HepG2 (cell line): Measurements from ENCODE around the gene CACNB4. TPM values are rescaled to one million over a fixed set of nuclear protein-coding genes. Genes with fewer than 3 reads are reported as not detected.

Experiments used
- GATAD2A ChIP-seq: IDR thresholded peaks from 2 replicates; pipeline ENCODE4 v1.6.1; 2016
- GTF2F1 ChIP-seq: fragments of 150-350 bp; IDR thresholded peaks from 2 replicates; pipeline ENCODE4 v1.6.1; 2014; ENCODE audit warnings: low read length
- HIC2 ChIP-seq: sonication (generic); formaldehyde crosslinking; IDR thresholded peaks from 2 replicates; pipeline ENCODE4 v1.9.0; 2022; ENCODE audit warnings: low read depth, missing genetic modification reagents
- HMG20A ChIP-seq: IDR thresholded peaks from 2 replicates; pipeline ENCODE4 v1.6.1; 2016; ENCODE audit warnings: borderline replicate concordance
- HMGA1 ChIP-seq: sonication (generic); formaldehyde crosslinking; conservative IDR thresholded peaks from 2 replicates; pipeline ENCODE4 v1.4.0; 2020; ENCODE audit warnings: missing genetic modification reagents
- IKZF1 ChIP-seq: fragments of 450-650 bp; IDR thresholded peaks from 2 replicates; pipeline ENCODE4 v1.7.1; 2016
- JUND ChIP-seq: sonication (generic); formaldehyde crosslinking; IDR thresholded peaks from 2 replicates; pipeline ENCODE4 v1.8.0; 2022; ENCODE audit warnings: mild to moderate bottlenecking, missing genetic modification reagents
- KAT8 ChIP-seq: IDR thresholded peaks from 2 replicates; pipeline ENCODE4 v1.6.1; 2016; ENCODE audit warnings: missing genetic modification reagents, missing compliant biosample characterization
- KMT2A ChIP-seq: sonication (generic); formaldehyde crosslinking; IDR thresholded peaks from 2 replicates; pipeline ENCODE4 v1.4.0; 2020; ENCODE audit warnings: missing genetic modification reagents
- MEIS2 ChIP-seq: sonication (generic); formaldehyde crosslinking; IDR thresholded peaks from 2 replicates; pipeline ENCODE4 v1.9.0; 2021; ENCODE audit warnings: mild to moderate bottlenecking, missing genetic modification reagents
- NR2F2 ChIP-seq: IDR thresholded peaks from 2 replicates; pipeline ENCODE4 v1.6.1; 2012; ENCODE audit warnings: low read depth, inconsistent platforms, borderline replicate concordance
- PAWR ChIP-seq: sonication (generic); formaldehyde crosslinking; IDR thresholded peaks from 2 replicates; pipeline ENCODE4 v1.4.0; 2020; ENCODE audit warnings: missing genetic modification reagents, mild to moderate bottlenecking, borderline replicate concordance
- PCBP2 ChIP-seq: fragments of 200-400 bp; formaldehyde crosslinking; optimal IDR thresholded peaks from 2 replicates; pipeline ENCODE3; 2018; ENCODE audit warnings: low read length, low read depth; ENCODE audit not compliant: poor library complexity, severe bottlenecking
- POLR2A ChIP-seq, 2 experiments: IDR thresholded peaks; 2 replicates each; pipeline ENCODE4 v1.6.1; 2011; ENCODE audit warnings: low read depth in 2 of 2, low read length in 2 of 2, mild to moderate bottlenecking in 1 of 2, moderate library complexity in 1 of 2; ENCODE audit not compliant: insufficient read depth in 1 of 2
- REXO4 ChIP-seq: sonication (generic); formaldehyde crosslinking; IDR thresholded peaks from 2 replicates; pipeline ENCODE4 v1.8.0; 2022; ENCODE audit warnings: missing genetic modification reagents, mild to moderate bottlenecking, borderline replicate concordance
- SALL1 ChIP-seq: sonication (generic); formaldehyde crosslinking; IDR thresholded peaks from 2 replicates; pipeline ENCODE4 v1.8.0; 2022; ENCODE audit warnings: mild to moderate bottlenecking, missing genetic modification reagents
- SAP130 ChIP-seq: IDR thresholded peaks from 2 replicates; pipeline ENCODE4 v1.6.1; 2016; ENCODE audit warnings: low read depth
- SOX5 ChIP-seq: IDR thresholded peaks from 2 replicates; pipeline ENCODE4 v1.6.1; 2016; ENCODE audit warnings: borderline replicate concordance
- STAG1 ChIP-seq: sonication (generic); formaldehyde crosslinking; IDR thresholded peaks from 2 replicates; pipeline ENCODE4 v1.4.0; 2020; ENCODE audit warnings: missing genetic modification reagents
- TARDBP ChIP-seq: sonication (generic); formaldehyde crosslinking; IDR thresholded peaks from 2 replicates; pipeline ENCODE4 v1.8.0; 2022; ENCODE audit warnings: mild to moderate bottlenecking, missing genetic modification reagents
- TBX3 ChIP-seq: fragments of 450-650 bp; IDR thresholded peaks from 2 replicates; pipeline ENCODE4 v1.6.1; 2017; ENCODE audit warnings: antibody characterized with exemption, mild to moderate bottlenecking, inconsistent platforms, borderline replicate concordance
- TOE1 ChIP-seq: sonication (generic); formaldehyde crosslinking; IDR thresholded peaks from 2 replicates; pipeline ENCODE4 v1.4.0; 2020; ENCODE audit warnings: mild to moderate bottlenecking, missing genetic modification reagents
- TOPORS ChIP-seq: sonication (generic); formaldehyde crosslinking; IDR thresholded peaks from 2 replicates; pipeline ENCODE4 v1.8.0; 2023; ENCODE audit warnings: mild to moderate bottlenecking, missing genetic modification reagents
- ZBTB33 ChIP-seq: sonication (generic); formaldehyde crosslinking; IDR thresholded peaks from 2 replicates; pipeline ENCODE4 v1.4.0; 2020; ENCODE audit warnings: missing genetic modification reagents
- ZNF205 ChIP-seq: IDR thresholded peaks from 2 replicates; pipeline ENCODE4 v1.6.1; 2018; ENCODE audit warnings: missing biosample characterization, missing genetic modification reagents
- ZNF343 ChIP-seq: sonication (generic); formaldehyde crosslinking; IDR thresholded peaks from 2 replicates; pipeline ENCODE4 v1.4.0; 2020; ENCODE audit warnings: mild to moderate bottlenecking, missing genetic modification reagents
- ZNF414 ChIP-seq: sonication (generic); formaldehyde crosslinking; IDR thresholded peaks from 2 replicates; pipeline ENCODE4 v1.5.0; 2020; ENCODE audit warnings: missing genetic modification reagents
- ZNF543 ChIP-seq: sonication (generic); formaldehyde crosslinking; IDR thresholded peaks from 2 replicates; pipeline ENCODE4 v1.4.0; 2020; ENCODE audit warnings: mild to moderate bottlenecking, missing genetic modification reagents
- ZNF781 ChIP-seq: sonication (generic); formaldehyde crosslinking; IDR thresholded peaks from 2 replicates; pipeline ENCODE4 v1.5.1; 2020; ENCODE audit warnings: borderline replicate concordance, mild to moderate bottlenecking, missing genetic modification reagents; ENCODE audit errors: not compliant biosample characterization
- ZNF850 ChIP-seq: sonication (generic); formaldehyde crosslinking; conservative IDR thresholded peaks from 2 replicates; pipeline ENCODE4 v1.9.0; 2021; ENCODE audit warnings: mild to moderate bottlenecking, missing genetic modification reagents
- polyA plus RNA-seq, 8 experiments: library from polyadenylated mRNA; depleted of rRNA in 3 of 8; stranded (reverse) in 7 of 8; unstranded in 1 of 8; fragments of >200 nt; fragmentation: Illumina TruSeq in 4 of 8; extraction: Trizol in 4 of 8; gene quantifications; 2 replicates each; pipeline versions ENCODE4 v1.2.1 to v1.2.3, GENCODE V29; 2011 to 2016; ENCODE audit warnings: low read depth in 4 of 8, missing spikeins in 1 of 8, mixed read lengths in 1 of 8; ENCODE audit not compliant: insufficient read depth in 1 of 8
- total RNA-seq, 5 experiments: library from RNA; depleted of rRNA; stranded (reverse); fragments of >200 nt; fragmentation: Illumina TruSeq; extraction: Trizol; gene quantifications; 2 replicates each; pipeline ENCODE4 v1.2.3, GENCODE V29; 2016; ENCODE audit warnings: low read depth in 1 of 5

The CACNB4 gene
- total and polyA plus RNA-seq, 2 of the 13 experiments (the other 11 are each of a cell fraction or from before 2014, with no cell fraction given) = 5.1 to 14.3 TPM

- no peak for TF ChIP-seq REXO4
- TF ChIP-seq TBX3 = peak; percentile 48; the same call in 1 of the 2 replicates
- peak; percentile 48; the same call in 1 of the 2 replicates for TF ChIP-seq SAP130 (CRISPR knock-in tag)
- no peak for TF ChIP-seq HIC2 (CRISPR knock-in tag)
- TF ChIP-seq IKZF1 = no peak
- no peak for TF ChIP-seq ZNF414 (CRISPR knock-in tag)
- peak; percentile 54 for TF ChIP-seq GATAD2A
- no peak for TF ChIP-seq STAG1 (CRISPR knock-in tag)
- TF ChIP-seq SALL1 (CRISPR knock-in tag) = peak; percentile 61
- peak; percentile 68; the same call in 1 of the 2 replicates for TF ChIP-seq MEIS2 (CRISPR knock-in tag)
- no peak for TF ChIP-seq TOE1 (CRISPR knock-in tag)
- no peak for TF ChIP-seq POLR2A (IDR thresholded peaks at IDR 0.05; ENCODE audit: insufficient read depth in 1 of 2, low read depth in 2 of 2, low read length in 2 of 2)
- TF ChIP-seq HMGA1 = no peak
- TF ChIP-seq SOX5 (CRISPR knock-in tag) = peak; percentile 56; the same call in 1 of the 2 replicates
- no peak for TF ChIP-seq ZNF543 (CRISPR knock-in tag)
- peak; percentile 94 for TF ChIP-seq NR2F2
- no peak for TF ChIP-seq ZNF781 (CRISPR knock-in tag)
- no peak for TF ChIP-seq PAWR (CRISPR knock-in tag)
- peak; percentile 53; the same call in 1 of the 2 replicates for TF ChIP-seq HMG20A (CRISPR knock-in tag)
- no peak for TF ChIP-seq ZBTB33 (CRISPR knock-in tag)
- TF ChIP-seq ZNF343 (CRISPR knock-in tag) = no peak
- no peak for TF ChIP-seq PCBP2
- no peak for TF ChIP-seq JUND
- no peak for TF ChIP-seq KAT8 (CRISPR knock-in tag)
- no peak for TF ChIP-seq GTF2F1
- no peak for TF ChIP-seq TARDBP (CRISPR knock-in tag)
- TF ChIP-seq ZNF205 (CRISPR knock-in tag) = no peak
- TF ChIP-seq ZNF850 (CRISPR knock-in tag) = no peak
- no peak for TF ChIP-seq KMT2A (CRISPR knock-in tag)
- no peak for TF ChIP-seq TOPORS (CRISPR knock-in tag)
Observed at GRCh38 chr2:152016181-152017120, 82.4 kb downstream of the CACNB4 start (continued).
